Calu3 (cell line): ENCODE results near the gene EID3. TPM values are rescaled to one million over a fixed set of nuclear protein-coding genes. Genes with fewer than 3 reads are reported as not detected.

Experiments used
- Bru-seq: library from RNA; stranded (reverse); fragments of 400-500 nt; gene quantifications from one replicate; lab custom pipeline; 2021; lab: Mats Ljungman, UMichigan
- BruChase-seq, 2 experiments: library from RNA; stranded (reverse); fragments of 400-500 nt; gene quantifications; one replicate each; lab custom pipeline; 2021; lab: Mats Ljungman, UMichigan
- BruUV-seq: library from RNA; stranded (reverse); fragments of 400-500 nt; replicated peaks from 2 replicates; lab custom pipeline; 2021; lab: Mats Ljungman, UMichigan
- CTCF ChIA-PET: fragments of 300-600 bp; sonication (Branson Sonifier 250); formaldehyde crosslinking; loops from one replicate; lab custom pipeline; 2022; ENCODE audit warnings: antibody characterized with exemption; lab: Charles Lee
- DNase-seq: peaks from one replicate; pipeline ENCODE4 v3.0.0; 2022
- H3K27ac Mint-ChIP-seq: one replicate; pipeline ENCODE4 v1.8.0; 2022; ENCODE audit warnings: mixed read lengths; ENCODE audit not compliant: unreplicated experiment
- H3K27me3 Mint-ChIP-seq: one replicate; pipeline ENCODE4 v1.8.0; 2022; ENCODE audit warnings: mixed read lengths; ENCODE audit not compliant: unreplicated experiment
- H3K36me3 Mint-ChIP-seq: one replicate; pipeline ENCODE4 v1.8.0; 2022; ENCODE audit warnings: mild to moderate bottlenecking, moderate library complexity, mixed read lengths; ENCODE audit not compliant: insufficient read depth, unreplicated experiment
- H3K4me1 Mint-ChIP-seq: one replicate; pipeline ENCODE4 v1.8.0; 2022; ENCODE audit warnings: mild to moderate bottlenecking, low read depth, mixed read lengths; ENCODE audit not compliant: unreplicated experiment
- H3K4me3 Mint-ChIP-seq: one replicate; pipeline ENCODE4 v1.8.0; 2022; ENCODE audit warnings: mild to moderate bottlenecking, low read depth, moderate library complexity, mixed read lengths; ENCODE audit not compliant: unreplicated experiment
- H3K9me3 Mint-ChIP-seq: one replicate; pipeline ENCODE4 v1.8.0; 2022; ENCODE audit warnings: low read depth, mixed read lengths; ENCODE audit not compliant: unreplicated experiment
- CTCF ChIP-seq: fragments of 200-600 bp; IDR thresholded peaks from one replicate; pipeline ENCODE4 v1.8.0; 2022; ENCODE audit warnings: antibody characterized with exemption; ENCODE audit not compliant: unreplicated experiment
- intact Hi-C: fragments of 100-400 bp; cut with micrococcal nuclease; formaldehyde crosslinking; loops from one replicate; pipeline ENCODE4 v1.10.0; 2022; ENCODE audit not compliant: unreplicated experiment
- long read RNA-seq: library from polyadenylated mRNA; stranded (forward); transcript quantifications from one replicate; pipeline ENCODE4 v2.0.0, GENCODE V29; 2022
- total RNA-seq: library from RNA; stranded (reverse); gene quantifications from 2 replicates; pipeline ENCODE4 v1.2.3, GENCODE V29; 2022

Gene EID3
- total RNA-seq (5.5 and 6.1 TPM in 2 replicates), Bru-seq, nascent RNA (percentile 99 among the genes with signal in this experiment), BruChase-seq, experiment 1, labeled RNA remaining after a 6-hour chase (percentile 92 among the genes with signal in this experiment), BruChase-seq, experiment 2, labeled RNA remaining after a 2-hour chase (percentile 82 among the genes with signal in this experiment)
- long read RNA-seq, result 0 reads

GRCh38 chr12:104303538-104304151 is at the start of gene EID3:
EID3 (plus strand) TSS chr12:104303739; CDS start chr12:104303935, 196 bp downstream.
- peaks cover 94% of the 10 kb centered on the region for H3K36me3 Mint-ChIP-seq
- CTCF ChIA-PET, result interaction anchor here (0.9 kb wide), 1 partner anchor 8 kb away, joined by 3 read pairs; no protein-coding TSS in a partner anchor
- BruUV-seq, result no TSS peak

GRCh38 chr12:104257913-104258472 is 45.5 kb upstream of the EID3 start:
- H3K27me3 Mint-ChIP-seq, result no peaks in the 10 kb centered on the region
- H3K27ac Mint-ChIP-seq, result no peak overlapping the region
- peaks cover 4% of the 10 kb centered on the region for H3K36me3 Mint-ChIP-seq
- H3K9me3 Mint-ChIP-seq, result no peaks in the 10 kb centered on the region
- H3K4me1 Mint-ChIP-seq, result peaks cover 17% of the 10 kb centered on the region
- no peak for TF ChIP-seq CTCF
- H3K4me3 Mint-ChIP-seq, result no peak overlapping the region
- no peak for DNase-seq
- CTCF ChIA-PET, result interaction anchor here (0.6 to 1.1 kb wide), 4 partner anchors 13 to 31 kb away, joined by 3 to 11 read pairs (median 5); no protein-coding TSS in a partner anchor
- no TSS peak for BruUV-seq
- intact Hi-C loops, result no loop called here

More at GRCh38 chr12:104303538-104304151, at the start of gene EID3:
- no peak for TF ChIP-seq CTCF
- H3K9me3 Mint-ChIP-seq, result no peaks in the 10 kb centered on the region
- H3K27me3 Mint-ChIP-seq, result no peaks in the 10 kb centered on the region
- H3K4me1 Mint-ChIP-seq, result peaks cover 52% of the 10 kb centered on the region
- intact Hi-C loops, result no loop called here
- DNase-seq, result no peak
- no peak within 1 kb of the TSS for H3K4me3 Mint-ChIP-seq
- peak within 1 kb of the TSS; percentile 52 for H3K27ac Mint-ChIP-seq

- Mint-ChIP-seq H3K4me1 (peaks cover 17% of the 10 kb centered on the region), H3K9me3 (no peaks in the 10 kb centered on the region), H3K27me3 (no peaks in the 10 kb centered on the region), H3K4me3 (no peak overlapping the region), H3K27ac (no peak overlapping the region), H3K36me3 (peaks cover 4% of the 10 kb centered on the region)
- CTCF ChIA-PET, result interaction anchor here (0.6 to 1.1 kb wide), 2 partner anchors 13 to 22 kb away, joined by 3 to 7 read pairs; no protein-coding TSS in a partner anchor
- DNase-seq, result no peak
- BruUV-seq, result no TSS peak
- intact Hi-C loops, result no loop called here
- TF ChIP-seq CTCF, result no peak
Measured at GRCh38 chr12:104258476-104259067, 45.0 kb upstream of the EID3 start.

GRCh38 chr12:104263026-104263425 is 40.5 kb upstream of the EID3 start:
- CTCF ChIA-PET, result no interaction called here
- Mint-ChIP-seq H3K4me3 (no peak overlapping the region), H3K36me3 (peaks cover 4% of the 10 kb centered on the region), H3K27me3 (no peaks in the 10 kb centered on the region), H3K4me1 (peaks cover 4% of the 10 kb centered on the region), H3K27ac (no peak overlapping the region), H3K9me3 (no peaks in the 10 kb centered on the region)
- intact Hi-C loops, result no loop called here
- TF ChIP-seq CTCF, result no peak
- no peak for DNase-seq
- no TSS peak for BruUV-seq
